A673 (cell line): ENCODE measurements around the gene HPCAL4. TPM values are rescaled to one million over a fixed set of nuclear protein-coding genes. Genes with fewer than 3 reads are reported as not detected.

Source experiments
- BruUV-seq: library from RNA; stranded (reverse); fragments of 400-500 nt; replicated peaks from 2 replicates; lab custom pipeline; 2021; lab: Mats Ljungman, UMichigan
- CTCF ChIA-PET: fragments of 300-600 bp; sonication (Branson Sonifier 250); formaldehyde crosslinking; loops from one replicate; lab custom pipeline; 2022; ENCODE audit warnings: antibody characterized with exemption; lab: Charles Lee
- POLR2A ChIA-PET: fragments of 300-600 bp; sonication (Branson Sonifier 250); formaldehyde crosslinking; loops from one replicate; lab custom pipeline; 2022; ENCODE audit warnings: antibody characterized with exemption; ENCODE audit not compliant: low non-redundant PET; lab: Charles Lee
- DNase-seq: peaks from one replicate; pipeline ENCODE4 v3.0.0-alpha.2; 2015; ENCODE audit warnings: low spot score
- H3K27ac ChIP-seq: fragments of 200-600 bp; sonication (generic); 2 replicates; pipeline ENCODE4 v1.5.1; 2016; ENCODE audit warnings: mixed run types, low read depth, mild to moderate bottlenecking, mixed read lengths, antibody characterized with exemption, low read length; ENCODE audit not compliant: poor library complexity, severe bottlenecking
- H3K27me3 ChIP-seq: fragments of 200-600 bp; sonication (generic); replicated peaks from 2 replicates; pipeline ENCODE4 v1.6.1; 2017; ENCODE audit warnings: mixed run types, low read depth, mild to moderate bottlenecking, mixed read lengths, antibody characterized with exemption, low read length; ENCODE audit not compliant: insufficient read depth, poor library complexity
- H3K36me3 ChIP-seq: fragments of 200-600 bp; sonication (generic); 2 replicates; pipeline ENCODE4 v1.6.1; 2016; ENCODE audit warnings: mixed run types, mild to moderate bottlenecking, mixed read lengths, antibody characterized with exemption, low read length; ENCODE audit not compliant: insufficient read depth, poor library complexity, severe bottlenecking
- H3K4me1 ChIP-seq: fragments of 200-600 bp; sonication (generic); 2 replicates; pipeline ENCODE4 v1.6.1; 2017; ENCODE audit warnings: mixed run types, mild to moderate bottlenecking, mixed read lengths, antibody characterized with exemption, low read length; ENCODE audit not compliant: insufficient read depth, poor library complexity, severe bottlenecking
- H3K4me3 ChIP-seq: fragments of 200-600 bp; sonication (generic); 2 replicates; pipeline ENCODE4 v1.5.1; 2016; ENCODE audit warnings: low read depth, mixed run types, mild to moderate bottlenecking, mixed read lengths, low read length; ENCODE audit not compliant: poor library complexity, severe bottlenecking
- H3K9me3 ChIP-seq: fragments of 200-600 bp; sonication (generic); 2 replicates; pipeline ENCODE4 v1.6.1; 2016; ENCODE audit warnings: mixed run types, low read depth, mild to moderate bottlenecking, mixed read lengths, antibody characterized with exemption, low read length; ENCODE audit not compliant: poor library complexity, severe bottlenecking
- CTCF ChIP-seq: fragments of 300-800, 200-600 bp; sonication (generic); conservative IDR thresholded peaks from 2 replicates; pipeline ENCODE4 v1.5.1; 2017; ENCODE audit warnings: low read depth, mild to moderate bottlenecking, antibody characterized with exemption, low read length, moderate library complexity, mixed read lengths
- EZH2 ChIP-seq: fragments of 200-600 bp; sonication (generic); IDR thresholded peaks from 2 replicates; pipeline ENCODE4 v1.6.1; 2017; ENCODE audit warnings: borderline replicate concordance, low read depth, mild to moderate bottlenecking, mixed read lengths, antibody characterized with exemption, low read length; ENCODE audit not compliant: poor library complexity, severe bottlenecking
- intact Hi-C: fragments of 100-400 bp; cut with micrococcal nuclease; formaldehyde crosslinking; loops from one replicate; pipeline ENCODE4 v1.10.0; 2022; ENCODE audit not compliant: unreplicated experiment
- total RNA-seq: library from RNA; stranded (reverse); gene quantifications from 2 replicates; pipeline ENCODE4 v1.2.3, GENCODE V29; 2021

HPCAL4 gene
- total RNA-seq, 1 experiment from 2014 or later = not detected

GRCh38 chr1:39655578-39656268 is 35.5 kb downstream of the HPCAL4 start:
- ChIA-PET CTCF (no interaction called here), POLR2A (no interaction called here)
- intact Hi-C loops = no loop called here
- DNase-seq = no peak
- H3K9me3 ChIP-seq = no peaks in the 10 kb centered on the region
- no peaks in the 10 kb centered on the region for H3K4me1 ChIP-seq
- H3K36me3 ChIP-seq = no peaks in the 10 kb centered on the region
- H3K4me3 ChIP-seq = no peak overlapping the region
- no peak overlapping the region for H3K27ac ChIP-seq
- BruUV-seq = no TSS peak
- TF ChIP-seq EZH2 (no peak), CTCF (no peak)
- no peaks in the 10 kb centered on the region for H3K27me3 ChIP-seq

GRCh38 chr1:39654291-39654690 is 36.9 kb downstream of the HPCAL4 start:
- Histone ChIP-seq H3K27me3 (no peaks in the 10 kb centered on the region), H3K4me1 (no peaks in the 10 kb centered on the region), H3K27ac (no peak overlapping the region), H3K9me3 (no peaks in the 10 kb centered on the region), H3K36me3 (no peaks in the 10 kb centered on the region), H3K4me3 (no peak overlapping the region)
- ChIA-PET POLR2A (no interaction called here), CTCF (interaction anchor here (0.6 to 2.2 kb wide), 2 partner anchors 48 to 60 kb away, joined by 5 to 26 read pairs; no protein-coding TSS in a partner anchor)
- no peak for TF ChIP-seq EZH2
- TF ChIP-seq CTCF = no peak
- DNase-seq = no peak
- no TSS peak for BruUV-seq
- intact Hi-C loops = no loop called here

GRCh38 chr1:39653546-39654031 is 37.6 kb downstream of the HPCAL4 start:
- TF ChIP-seq EZH2 = no peak
- peak; percentile 90 for TF ChIP-seq CTCF
- intact Hi-C loops = no loop called here
- no TSS peak for BruUV-seq
- ChIA-PET POLR2A (no interaction called here), CTCF (interaction anchor here (0.6 to 2.2 kb wide), 2 partner anchors 47 to 59 kb away, joined by 5 to 26 read pairs; no protein-coding TSS in a partner anchor)
- Histone ChIP-seq H3K27me3 (no peaks in the 10 kb centered on the region), H3K4me3 (no peak overlapping the region), H3K4me1 (no peaks in the 10 kb centered on the region), H3K9me3 (no peaks in the 10 kb centered on the region), H3K36me3 (no peaks in the 10 kb centered on the region), H3K27ac (no peak overlapping the region)
- DNase-seq = peak; percentile 83
